GM12875 (cell line): ENCODE measurements around the gene RAX.

Experiments
- H3K4me3 ChIP-seq: one replicate; pipeline ENCODE4 v1.5.1; 2011; ENCODE audit warnings: low read depth, low read length, control low read depth
- TF ChIP-seq, protein P1 (sequence below): IDR thresholded peaks from 2 replicates; pipeline ENCODE4 v1.5.1; 2011; ENCODE audit warnings: low read depth, mild to moderate bottlenecking, control low read depth, inconsistent platforms, low read length, moderate library complexity, borderline replicate concordance; ENCODE audit not compliant: insufficient read depth

RAX gene

DNA sequence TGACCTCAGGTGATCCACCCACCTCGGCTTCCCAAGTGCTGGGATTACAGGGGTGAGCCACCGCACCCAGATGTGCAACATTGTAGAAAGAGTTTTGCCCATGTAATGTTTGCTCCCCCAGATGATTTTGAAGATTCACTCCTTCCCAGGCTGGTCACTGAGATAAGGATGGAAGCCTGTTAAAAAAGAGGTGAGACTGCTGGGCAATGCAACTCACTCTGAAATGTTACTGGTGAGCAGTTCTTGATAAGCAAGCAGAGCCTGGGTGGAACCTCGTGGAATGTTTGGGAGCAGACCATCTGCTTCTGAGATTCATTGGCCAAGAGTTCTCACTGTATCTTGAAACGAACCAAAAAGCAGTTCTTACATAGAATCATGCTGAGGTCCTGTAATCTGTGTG is 33.6 kb downstream of the RAX start:
- TF ChIP-seq, protein P1, sequence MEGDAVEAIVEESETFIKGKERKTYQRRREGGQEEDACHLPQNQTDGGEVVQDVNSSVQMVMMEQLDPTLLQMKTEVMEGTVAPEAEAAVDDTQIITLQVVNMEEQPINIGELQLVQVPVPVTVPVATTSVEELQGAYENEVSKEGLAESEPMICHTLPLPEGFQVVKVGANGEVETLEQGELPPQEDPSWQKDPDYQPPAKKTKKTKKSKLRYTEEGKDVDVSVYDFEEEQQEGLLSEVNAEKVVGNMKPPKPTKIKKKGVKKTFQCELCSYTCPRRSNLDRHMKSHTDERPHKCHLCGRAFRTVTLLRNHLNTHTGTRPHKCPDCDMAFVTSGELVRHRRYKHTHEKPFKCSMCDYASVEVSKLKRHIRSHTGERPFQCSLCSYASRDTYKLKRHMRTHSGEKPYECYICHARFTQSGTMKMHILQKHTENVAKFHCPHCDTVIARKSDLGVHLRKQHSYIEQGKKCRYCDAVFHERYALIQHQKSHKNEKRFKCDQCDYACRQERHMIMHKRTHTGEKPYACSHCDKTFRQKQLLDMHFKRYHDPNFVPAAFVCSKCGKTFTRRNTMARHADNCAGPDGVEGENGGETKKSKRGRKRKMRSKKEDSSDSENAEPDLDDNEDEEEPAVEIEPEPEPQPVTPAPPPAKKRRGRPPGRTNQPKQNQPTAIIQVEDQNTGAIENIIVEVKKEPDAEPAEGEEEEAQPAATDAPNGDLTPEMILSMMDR, result no peak

DNA sequence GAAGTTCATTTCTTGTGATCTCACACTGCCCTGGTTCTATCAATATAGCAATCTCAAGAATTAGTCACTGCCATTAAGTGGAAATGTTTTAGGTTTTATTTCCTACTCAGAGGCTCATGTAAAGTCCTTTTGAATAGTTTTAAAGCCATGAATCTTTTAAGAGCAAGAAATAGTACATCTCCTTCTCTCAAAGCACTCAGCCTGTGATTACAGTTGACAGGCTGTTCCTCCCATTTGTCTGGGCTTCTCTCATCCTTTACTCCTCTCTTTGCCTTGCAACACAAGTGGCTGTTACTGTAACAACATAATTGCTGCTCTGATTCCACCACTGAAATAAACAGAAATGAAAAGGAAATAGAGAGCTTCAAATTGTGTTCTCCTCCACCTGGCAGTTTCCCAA is 34.9 kb downstream of the RAX start:
- TF ChIP-seq, protein P1, result no peak

More for the DNA sequence above, 33.6 kb downstream of the RAX start:
- H3K4me3 ChIP-seq, result no peak overlapping the region

DNA sequence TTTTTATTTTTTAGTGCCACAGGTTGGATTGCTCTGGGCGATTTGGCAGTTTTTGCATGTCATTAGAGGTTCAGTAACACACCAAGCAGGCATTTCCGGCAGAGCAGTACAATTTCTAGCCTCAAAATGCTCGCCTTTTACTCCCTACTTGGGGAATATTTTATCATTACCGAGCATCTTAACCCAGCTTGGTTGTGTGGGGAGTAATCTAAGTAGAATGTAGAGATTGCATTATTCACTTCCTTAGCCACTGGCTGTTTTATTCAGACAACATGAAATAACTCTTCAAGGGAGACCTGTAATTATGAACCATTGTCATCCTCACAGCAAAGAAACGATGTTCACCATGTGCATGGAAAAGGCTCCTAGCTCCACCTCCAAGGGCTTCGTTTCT is 40.2 kb downstream of the RAX start:
- TF ChIP-seq, protein P1, result no peak
- H3K4me3 ChIP-seq, result no peak overlapping the region

More for the DNA sequence above, 34.9 kb downstream of the RAX start:
- H3K4me3 ChIP-seq, result no peak overlapping the region

DNA sequence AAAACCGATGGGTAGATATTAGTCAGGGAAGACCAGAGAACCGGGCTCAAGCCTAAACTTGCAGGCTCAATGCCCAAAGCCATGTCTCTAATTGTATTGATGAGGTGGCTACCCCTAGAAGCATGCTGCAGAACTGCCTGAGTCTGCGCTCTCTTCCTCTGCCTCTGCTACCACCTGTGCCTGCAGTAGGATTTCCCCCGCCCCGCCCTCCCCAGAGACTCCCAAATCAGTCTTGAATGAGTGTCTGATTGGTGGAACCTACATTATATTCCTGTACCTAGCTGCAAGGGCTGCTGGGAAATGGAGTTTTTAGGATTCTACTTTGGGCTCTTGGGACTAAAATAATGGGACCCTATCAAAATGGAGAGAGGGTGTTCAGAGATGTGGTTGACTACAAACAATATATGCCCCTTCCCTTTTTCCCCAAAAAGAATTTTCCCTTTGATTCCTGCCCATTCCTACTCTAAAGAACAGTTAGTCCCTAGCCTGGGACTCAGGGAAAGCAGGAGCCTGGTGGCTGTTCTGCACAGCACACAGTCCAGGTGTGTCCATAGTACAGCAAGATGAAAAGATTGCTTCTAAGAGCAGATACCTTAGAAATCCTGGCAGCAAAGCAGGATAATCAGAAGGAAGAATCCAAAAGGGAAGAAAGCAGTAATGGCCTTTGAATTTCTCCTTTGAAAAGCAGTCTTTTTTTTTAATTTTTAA is 40.8 kb downstream of the RAX start:
- H3K4me3 ChIP-seq, result no peak overlapping the region
- TF ChIP-seq, protein P1, result no peak

DNA sequence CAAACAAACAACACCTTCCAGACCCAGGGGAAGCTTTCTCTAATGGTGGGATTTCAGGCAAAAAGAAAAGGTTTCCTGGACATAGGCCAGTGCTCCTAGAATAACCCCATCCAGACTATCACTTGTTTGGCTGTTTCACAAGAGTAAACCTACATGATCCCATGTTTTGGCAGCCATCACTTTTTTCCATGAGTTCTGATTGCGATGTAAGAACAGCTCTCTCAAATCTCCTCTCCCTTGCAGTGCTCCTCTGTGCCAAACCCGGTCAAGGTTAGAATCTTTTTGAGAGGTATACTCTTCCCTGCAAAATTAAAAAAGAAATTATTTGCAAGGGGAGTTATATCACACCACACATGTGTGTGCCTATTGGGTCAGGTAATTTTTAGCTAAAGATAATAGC is 41.4 kb downstream of the RAX start:
- TF ChIP-seq, protein P1, result no peak
- H3K4me3 ChIP-seq, result no peak overlapping the region

DNA sequence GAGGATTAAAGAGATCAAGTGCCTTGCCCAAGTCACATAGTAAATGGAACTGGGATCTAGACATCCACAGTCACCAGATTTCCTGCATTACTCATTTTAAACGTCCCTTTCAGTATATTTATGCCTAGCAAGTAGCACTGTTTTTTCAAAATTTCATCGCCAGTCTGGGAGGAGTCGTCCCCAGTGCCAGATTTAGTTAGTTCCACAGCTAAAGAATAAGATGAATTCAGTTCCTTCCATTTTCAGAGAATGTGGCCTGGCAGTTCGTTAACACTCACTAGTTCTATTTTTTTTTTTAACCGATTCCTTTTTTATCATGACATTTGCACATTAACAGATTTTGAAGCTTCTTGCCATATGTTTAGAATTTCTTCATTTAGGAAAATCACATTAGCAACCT is 42.1 kb downstream of the RAX start:
- TF ChIP-seq, protein P1, result no peak

DNA sequence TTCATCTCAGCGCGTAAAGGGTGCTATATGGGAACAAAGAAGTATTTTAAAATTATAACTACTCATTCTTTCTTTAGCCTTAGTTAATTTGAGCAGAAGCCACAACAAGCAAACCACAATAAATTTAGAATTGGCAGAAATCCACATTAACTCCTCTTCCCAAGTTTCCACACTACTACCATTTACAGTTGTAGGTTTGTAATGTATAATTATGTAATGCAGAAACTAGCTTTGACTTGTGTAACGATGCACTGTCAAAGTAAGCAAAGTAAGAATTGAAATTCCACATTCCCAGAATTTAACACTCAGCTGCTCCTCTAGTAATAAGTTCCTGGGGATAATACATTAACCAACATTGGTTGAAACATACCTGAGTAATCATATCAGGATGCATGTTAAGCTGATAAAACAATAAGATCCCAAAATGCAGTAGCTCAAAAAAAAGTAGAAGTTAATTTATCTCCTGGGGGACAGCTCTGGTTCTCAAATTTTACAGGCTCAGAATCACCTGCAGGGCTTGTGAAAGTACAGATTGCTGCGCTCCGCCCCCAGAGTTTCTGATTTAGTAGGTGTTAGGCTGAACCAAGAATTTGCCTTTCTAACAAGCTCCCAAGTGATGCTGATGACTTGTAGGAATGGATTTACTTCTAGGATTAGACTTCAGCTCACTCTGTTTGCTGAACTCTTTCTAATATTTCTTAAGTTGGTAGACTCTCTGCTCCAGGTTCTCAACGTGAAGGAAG is 43.4 kb downstream of the RAX start:
- TF ChIP-seq, protein P1, result no peak
- no peak overlapping the region for H3K4me3 ChIP-seq

More for the DNA sequence above, 42.1 kb downstream of the RAX start:
- no peak overlapping the region for H3K4me3 ChIP-seq
